ENCODE results near the gene SH3BP5.

- TF ChIP-seq CTCF (conservative IDR thresholded peaks at IDR 0.05; ENCODE audit: low read length) (no peak), EZH2phosphoT487 (IDR thresholded peaks at IDR 0.05; ENCODE audit: borderline replicate concordance, low read depth, low read length) (no peak)
Measured at GRCh38 chr3:15214758-15215157, 117.6 kb downstream of the SH3BP5 start.
